HG02973 (cell line): ENCODE measurements around the gene PRMT5.
A peak's percentile ranks its signal among the peaks of the same experiment; 100 is the strongest.

Source experiments
- ATAC-seq: cut with Tn5 transposase; IDR thresholded peaks from one replicate; pipeline ENCODE4 v1.9.1; 2021; ENCODE audit warnings: moderate library complexity; ENCODE audit not compliant: unreplicated experiment

Gene PRMT5

GRCh38 chr14:22898302-22899090 lies 30.7 kb downstream of the PRMT5 start:
- no peak for ATAC-seq

- no peak for ATAC-seq
Measured at GRCh38 chr14:22897357-22897756, 31.8 kb downstream of the PRMT5 start.

GRCh38 chr14:22896760-22897159 lies 32.4 kb downstream of the PRMT5 start:
- ATAC-seq, result no peak

GRCh38 chr14:22896356-22896755 lies 32.8 kb downstream of the PRMT5 start:
- no peak for ATAC-seq

GRCh38 chr14:22895402-22895801 lies 33.8 kb downstream of the PRMT5 start:
- no peak for ATAC-seq

GRCh38 chr14:22893706-22894105 lies 35.5 kb downstream of the PRMT5 start:
- no peak for ATAC-seq

- ATAC-seq, result no peak
Measured at GRCh38 chr14:22892488-22892887, 36.7 kb downstream of the PRMT5 start.

GRCh38 chr14:22890416-22890815 lies 38.8 kb downstream of the PRMT5 start:
- no peak for ATAC-seq

GRCh38 chr14:22888662-22889061 lies 40.5 kb downstream of the PRMT5 start:
- no peak for ATAC-seq

GRCh38 chr14:22887990-22888378 lies 41.2 kb downstream of the PRMT5 start:
- no peak for ATAC-seq

GRCh38 chr14:22887260-22887989 lies 41.8 kb downstream of the PRMT5 start:
- ATAC-seq, result no peak

GRCh38 chr14:22886500-22887259 lies 42.5 kb downstream of the PRMT5 start:
- ATAC-seq, result peak; percentile 44

- ATAC-seq, result no peak
Measured at GRCh38 chr14:22885975-22886374, 43.2 kb downstream of the PRMT5 start.

- no peak for ATAC-seq
Measured at GRCh38 chr14:22884738-22885523, 44.2 kb downstream of the PRMT5 start.

GRCh38 chr14:22884076-22884737 lies 45.0 kb downstream of the PRMT5 start:
- no peak for ATAC-seq

- ATAC-seq, result no peak
Measured at GRCh38 chr14:22883173-22883976, 45.8 kb downstream of the PRMT5 start, which contains the start of gene REM2. Gene REM2 (plus strand): TSS chr14:22883222. CDS start chr14:22883288, 66 bp downstream.

GRCh38 chr14:22882529-22883172 lies 46.5 kb downstream of the PRMT5 start:
- ATAC-seq, result no peak

GRCh38 chr14:22882064-22882463 lies 47.1 kb downstream of the PRMT5 start:
- no peak for ATAC-seq
